HUES48 (cell line): ENCODE data around the gene DCAF12.

Experiments
- H3K27ac ChIP-seq: one replicate; pipeline ENCODE4 v1.7.0; 2013; ENCODE audit warnings: low read depth, low read length, inconsistent platforms
- H3K27me3 ChIP-seq: 2 replicates; pipeline ENCODE4 v1.6.1; 2013; ENCODE audit warnings: mild to moderate bottlenecking, low read length; ENCODE audit not compliant: control insufficient read depth, insufficient read depth
- H3K36me3 ChIP-seq: 2 replicates; pipeline ENCODE4 v1.6.1; 2013; ENCODE audit warnings: low read length; ENCODE audit not compliant: control insufficient read depth, insufficient read depth
- H3K4me1 ChIP-seq: 2 replicates; pipeline ENCODE4 v1.6.1; 2013; ENCODE audit warnings: mild to moderate bottlenecking, low read length; ENCODE audit not compliant: control insufficient read depth, insufficient read depth
- H3K4me3 ChIP-seq: 2 replicates; pipeline ENCODE4 v1.5.1; 2013; ENCODE audit warnings: mild to moderate bottlenecking, low read depth, low read length
- H3K9ac ChIP-seq: 2 replicates; pipeline ENCODE4 v1.6.1; 2013; ENCODE audit warnings: mild to moderate bottlenecking, low read depth, low read length, moderate library complexity
- H3K9me3 ChIP-seq: 2 replicates; pipeline ENCODE4 v1.6.1; 2013; ENCODE audit warnings: low read length; ENCODE audit not compliant: control insufficient read depth, insufficient read depth

Gene DCAF12

GRCh38 chr9:34037626-34038025 lies 88.9 kb downstream of the DCAF12 start:
- no peak overlapping the region for H3K9ac ChIP-seq
- no peaks in the 10 kb centered on the region for H3K27me3 ChIP-seq
- H3K9me3 ChIP-seq, result no peaks in the 10 kb centered on the region
- peaks cover 21% of the 10 kb centered on the region for H3K36me3 ChIP-seq
- no peaks in the 10 kb centered on the region for H3K4me1 ChIP-seq
- no peak overlapping the region for H3K27ac ChIP-seq
- no peak overlapping the region for H3K4me3 ChIP-seq

- Histone ChIP-seq H3K27me3 (no peaks in the 10 kb centered on the region), H3K36me3 (peaks cover 17% of the 10 kb centered on the region), H3K9ac (no peak overlapping the region), H3K9me3 (no peaks in the 10 kb centered on the region), H3K4me1 (no peaks in the 10 kb centered on the region), H3K4me3 (no peak overlapping the region), H3K27ac (no peak overlapping the region)
These were observed 89.9 kb downstream of the DCAF12 start for GRCh38 chr9:34036625-34037024.
